CD14-positive monocyte (primary cell): ENCODE data around the gene MAP2K5. TPM values are rescaled to one million over a fixed set of nuclear protein-coding genes. Genes with fewer than 3 reads are reported as not detected.
"Not testable (repeated sequence)": the region's sequence is repeated elsewhere in the genome, so short reads cannot be mapped to it uniquely, and the experiment has no call there.

ENCODE experiments used
- DNase-seq, 3 donors: peaks; one replicate each; pipeline ENCODE4 v3.0.0-alpha.2; 2011 to 2022
- H2AFZ ChIP-seq: 2 replicates; pipeline ENCODE4 v1.6.0; 2012; ENCODE audit warnings: mild to moderate bottlenecking, low read depth, low read length, inconsistent platforms; ENCODE audit not compliant: insufficient read depth, poor library complexity, severe bottlenecking
- H3K27ac ChIP-seq, 2 donors: 1 replicate in 1 of 2; 2 replicates in 1 of 2; pipeline ENCODE4 v1.5.1; 2012 to 2013; ENCODE audit warnings: low read length in 2 of 2, control low read depth in 1 of 2, inconsistent platforms in 1 of 2, low read depth in 1 of 2, mild to moderate bottlenecking in 1 of 2
- H3K27me3 ChIP-seq, 2 donors: one replicate each; pipeline versions ENCODE4 v1.6.0 to v1.6.1; 2011 to 2013; ENCODE audit warnings: low read length in 2 of 2; ENCODE audit not compliant: control insufficient read depth in 2 of 2, insufficient read depth in 2 of 2
- H3K36me3 ChIP-seq, 2 donors: replicated peaks in 1 of 2; 1 replicate in 1 of 2; 2 replicates in 1 of 2; pipeline versions ENCODE4 v1.5.1 to v1.6.1; 2012 to 2013; ENCODE audit warnings: low read length in 2 of 2, control low read depth in 1 of 2, inconsistent platforms in 1 of 2, mild to moderate bottlenecking in 1 of 2; ENCODE audit not compliant: insufficient read depth in 2 of 2, control insufficient read depth in 1 of 2
- H3K4me1 ChIP-seq, 2 donors: 1 replicate in 1 of 2; 2 replicates in 1 of 2; pipeline versions ENCODE4 v1.5.1 to v1.6.1; 2012 to 2013; ENCODE audit warnings: low read length in 2 of 2, control low read depth in 1 of 2, inconsistent platforms in 1 of 2, mild to moderate bottlenecking in 1 of 2, moderate library complexity in 1 of 2; ENCODE audit not compliant: insufficient read depth in 2 of 2, control insufficient read depth in 1 of 2
- H3K4me2 ChIP-seq: replicated peaks from 2 replicates; pipeline ENCODE3; 2012; ENCODE audit warnings: low read length, moderate library complexity, mild to moderate bottlenecking; ENCODE audit not compliant: poor library complexity, severe bottlenecking; ENCODE audit errors: extremely low read depth
- H3K4me3 ChIP-seq, 3 experiments: fragments of 200-600 bp in 1 of 3; sonication (generic) in 1 of 3; replicated peaks in 1 of 3; 1 replicate in 2 of 3; 2 replicates in 1 of 3; pipeline ENCODE4 v1.5.1; 2011 to 2013; ENCODE audit warnings: low read length in 3 of 3, mild to moderate bottlenecking in 3 of 3, control low read depth in 2 of 3, low read depth in 2 of 3, inconsistent platforms in 1 of 3, moderate library complexity in 1 of 3
- H3K79me2 ChIP-seq: 2 replicates; pipeline ENCODE4 v1.6.0; 2012; ENCODE audit warnings: mild to moderate bottlenecking, control low read depth, inconsistent platforms, low read length, moderate library complexity; ENCODE audit not compliant: insufficient read depth
- H3K9ac ChIP-seq: 2 replicates; pipeline ENCODE4 v1.6.0; 2017; ENCODE audit warnings: low read length, mild to moderate bottlenecking; ENCODE audit not compliant: insufficient read depth, poor library complexity, severe bottlenecking
- H3K9me3 ChIP-seq, 2 donors: replicated peaks in 1 of 2; 1 replicate in 1 of 2; 2 replicates in 1 of 2; pipeline versions ENCODE4 v1.5.1 to v1.6.1; 2012 to 2013; ENCODE audit warnings: low read length in 2 of 2, control low read depth in 1 of 2; ENCODE audit not compliant: control insufficient read depth in 1 of 2, insufficient read depth in 1 of 2
- H4K20me1 ChIP-seq: 2 replicates; pipeline ENCODE4 v1.6.0; 2012; ENCODE audit warnings: mild to moderate bottlenecking, low read length, control low read depth, moderate library complexity; ENCODE audit not compliant: insufficient read depth
- H3K27ac Mint-ChIP-seq, 7 donors: one replicate each; pipeline ENCODE4 v1.8.0; 2020; ENCODE audit warnings: mild to moderate bottlenecking in 7 of 7, mixed read lengths in 7 of 7, moderate library complexity in 6 of 7, inconsistent platforms in 2 of 7
- H3K27me3 Mint-ChIP-seq, 3 donors: one replicate each; pipeline ENCODE4 v1.8.0; 2021 to 2022; ENCODE audit warnings: low read depth in 3 of 3, mild to moderate bottlenecking in 3 of 3, mixed read lengths in 3 of 3, moderate library complexity in 3 of 3, inconsistent platforms in 1 of 3
- H3K36me3 Mint-ChIP-seq, 2 donors: one replicate each; pipeline ENCODE4 v1.8.0; 2020; ENCODE audit warnings: mixed read lengths in 2 of 2, inconsistent platforms in 1 of 2, mild to moderate bottlenecking in 1 of 2
- H3K4me1 Mint-ChIP-seq: one replicate; pipeline ENCODE4 v1.8.0; 2020; ENCODE audit warnings: mild to moderate bottlenecking, mixed read lengths
- H3K4me3 Mint-ChIP-seq, 2 donors: one replicate each; pipeline ENCODE4 v1.8.0; 2020; ENCODE audit warnings: mild to moderate bottlenecking in 2 of 2, mixed read lengths in 2 of 2, moderate library complexity in 1 of 2
- H3K9me3 Mint-ChIP-seq, 7 donors: one replicate each; pipeline ENCODE4 v1.8.0; 2020 to 2022; ENCODE audit warnings: mixed read lengths in 7 of 7, mild to moderate bottlenecking in 6 of 7, moderate library complexity in 6 of 7, inconsistent platforms in 2 of 7
- WGBS: methylation state at CpG from one replicate; pipeline ENCODE4 v1.1.5; 2013; ENCODE audit warnings: missing lambda C conversion rate; ENCODE audit not compliant: insufficient coverage; 5-methylcytosine and 5-hydroxymethylcytosine counted together
- intact Hi-C, 2 donors: fragments of 100-400 bp; cut with micrococcal nuclease; formaldehyde crosslinking; loops; one replicate each; pipeline versions ENCODE4 v1.15.0 to v1.15.1; 2023
- polyA plus RNA-seq, 3 donors: library from polyadenylated mRNA; depleted of rRNA in 1 of 3; unstranded in 2 of 3; stranded (reverse) in 1 of 3; fragments of 300-500 nt in 2 of 3; fragments of >200 nt in 1 of 3; fragmentation: Illumina TruSeq in 2 of 3; gene quantifications; 1 replicate in 2 of 3; 2 replicates in 1 of 3; pipeline ENCODE4 v1.2.3, GENCODE V29; 2012 to 2021
- TF ChIP-seq, protein P1 (sequence below): fragments of 200-600 bp; IDR thresholded peaks from one replicate; pipeline ENCODE4 v1.8.0; 2022; ENCODE audit warnings: antibody characterized with exemption, mild to moderate bottlenecking

Gene MAP2K5
- polyA plus RNA-seq, 3 donors: 10.2 to 11.3 (median 10.6) TPM

DNA sequence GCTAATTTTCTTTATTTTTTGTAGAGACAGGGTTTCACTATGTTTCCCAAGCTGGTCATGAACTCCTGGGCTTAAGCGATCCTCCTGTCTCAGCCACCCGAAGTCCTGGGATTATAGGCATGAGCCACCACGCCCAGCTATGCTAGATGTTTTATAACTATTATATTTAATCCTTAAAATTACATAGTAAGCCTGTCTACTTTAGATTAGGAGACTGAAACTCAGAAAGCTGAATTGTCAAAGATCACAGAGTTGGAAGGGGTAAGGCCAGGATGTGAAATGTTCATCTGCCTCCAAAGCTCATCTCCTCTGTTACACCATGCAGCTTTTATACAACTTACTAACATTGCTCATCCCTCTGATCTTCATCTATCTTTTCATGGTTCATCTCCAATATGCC is 89.8 kb downstream of the MAP2K5 start:
- H3K4me3 Mint-ChIP-seq: no peak overlapping the region
- Histone ChIP-seq H3K4me2 (no peak overlapping the region), H2AFZ (no peak overlapping the region), H3K9ac (no peak overlapping the region), H3K9me3 (no peaks in the 10 kb centered on the region), H3K4me1 (no peaks in the 10 kb centered on the region), H4K20me1 (no peaks in the 10 kb centered on the region), H3K36me3 (peaks cover 3 to 29% of the 10 kb centered on the region in 2 donors), H3K79me2 (no peaks in the 10 kb centered on the region), H3K27ac (no peak overlapping the region), H3K27me3 (no peaks in the 10 kb centered on the region), H3K4me3 (no peak overlapping the region)
- no peak overlapping the region for H3K27ac Mint-ChIP-seq
- H3K9me3 Mint-ChIP-seq: peaks cover 0 to 5% (median 0%) of the 10 kb centered on the region in 7 donors
- no peaks in the 10 kb centered on the region for H3K27me3 Mint-ChIP-seq
- no peak for DNase-seq
- intact Hi-C loops: no loop called here
- H3K4me1 Mint-ChIP-seq: no peaks in the 10 kb centered on the region
- peaks cover 39 to 50% of the 10 kb centered on the region in 2 donors for H3K36me3 Mint-ChIP-seq
- TF ChIP-seq, protein P1, sequence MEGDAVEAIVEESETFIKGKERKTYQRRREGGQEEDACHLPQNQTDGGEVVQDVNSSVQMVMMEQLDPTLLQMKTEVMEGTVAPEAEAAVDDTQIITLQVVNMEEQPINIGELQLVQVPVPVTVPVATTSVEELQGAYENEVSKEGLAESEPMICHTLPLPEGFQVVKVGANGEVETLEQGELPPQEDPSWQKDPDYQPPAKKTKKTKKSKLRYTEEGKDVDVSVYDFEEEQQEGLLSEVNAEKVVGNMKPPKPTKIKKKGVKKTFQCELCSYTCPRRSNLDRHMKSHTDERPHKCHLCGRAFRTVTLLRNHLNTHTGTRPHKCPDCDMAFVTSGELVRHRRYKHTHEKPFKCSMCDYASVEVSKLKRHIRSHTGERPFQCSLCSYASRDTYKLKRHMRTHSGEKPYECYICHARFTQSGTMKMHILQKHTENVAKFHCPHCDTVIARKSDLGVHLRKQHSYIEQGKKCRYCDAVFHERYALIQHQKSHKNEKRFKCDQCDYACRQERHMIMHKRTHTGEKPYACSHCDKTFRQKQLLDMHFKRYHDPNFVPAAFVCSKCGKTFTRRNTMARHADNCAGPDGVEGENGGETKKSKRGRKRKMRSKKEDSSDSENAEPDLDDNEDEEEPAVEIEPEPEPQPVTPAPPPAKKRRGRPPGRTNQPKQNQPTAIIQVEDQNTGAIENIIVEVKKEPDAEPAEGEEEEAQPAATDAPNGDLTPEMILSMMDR: no peak
- no CpG with 5 or more reads among the region's 3 CpGs for WGBS

- H3K4me1 ChIP-seq, H4K20me1 ChIP-seq, H3K4me2 ChIP-seq, H3K27ac Mint-ChIP-seq, H3K4me3 Mint-ChIP-seq, DNase-seq, intact Hi-C loops, H3K9me3 Mint-ChIP-seq, H3K4me3 ChIP-seq, H3K9ac ChIP-seq, H3K79me2 ChIP-seq, H3K27ac ChIP-seq, H3K27me3 ChIP-seq, H2AFZ ChIP-seq, H3K4me1 Mint-ChIP-seq, H3K27me3 Mint-ChIP-seq, H3K9me3 ChIP-seq: not testable (repeated sequence)
- H3K36me3 ChIP-seq: peaks cover 0 to 33% of the 10 kb centered on the region in 2 donors
- 96% methylated on average over 5 of the region's 11 CpGs for WGBS
- peaks cover 52 to 58% of the 10 kb centered on the region in 2 donors for H3K36me3 Mint-ChIP-seq
Observed at GRCh38 chr15:67635950-67636349, 93.4 kb downstream of the MAP2K5 start.
